ENCODE results near the gene HOXB4.

Gene HOXB4

GRCh38 chr17:48589060-48589830 lies 11.1 kb upstream of the HOXB4 start:
- no peak for DNase-seq

GRCh38 chr17:48588528-48588927 lies 10.4 kb upstream of the HOXB4 start:
- no peak for DNase-seq

- no peak for DNase-seq
Measured at GRCh38 chr17:48588074-48588415, 9.9 kb upstream of the HOXB4 start.

GRCh38 chr17:48587276-48588073 lies 9.3 kb upstream of the HOXB4 start:
- DNase-seq, result no peak

- DNase-seq, result no peak
Measured at GRCh38 chr17:48586355-48587258, 8.5 kb upstream of the HOXB4 start.

GRCh38 chr17:48584223-48584741 lies 6.1 kb upstream of the HOXB4 start:
- no peak for DNase-seq

- DNase-seq, result no peak
Measured at GRCh38 chr17:48583708-48584222, 5.6 kb upstream of the HOXB4 start.

GRCh38 chr17:48582750-48583069 lies 4.6 kb upstream of the HOXB4 start:
- no peak for DNase-seq

- DNase-seq, result no peak
Measured at GRCh38 chr17:48579760-48580554, 1.8 kb upstream of the HOXB4 start.

GRCh38 chr17:48579471-48579759 lies 1.3 kb upstream of the HOXB4 start:
- no peak for DNase-seq

- DNase-seq, result no peak
Measured at GRCh38 chr17:48578616-48579470, 693 bp upstream of the HOXB4 start.

GRCh38 chr17:48577330-48577945 lies 712 bp downstream of the HOXB4 start:
- no peak for DNase-seq

GRCh38 chr17:48576479-48577309 lies 1.5 kb downstream of the HOXB4 start:
- no peak for DNase-seq

GRCh38 chr17:48575673-48576478 lies 2.3 kb downstream of the HOXB4 start:
- DNase-seq, result no peak

GRCh38 chr17:48575066-48575582 lies 3.0 kb downstream of the HOXB4 start:
- no peak for DNase-seq

GRCh38 chr17:48574505-48575065 lies 3.6 kb downstream of the HOXB4 start:
- DNase-seq, result no peak

GRCh38 chr17:48571826-48572417 lies 6.2 kb downstream of the HOXB4 start:
- DNase-seq, result no peak
